ENCODE data around the gene SAMD3.
"Not testable (repeated sequence)": the region's sequence is repeated elsewhere in the genome, so short reads cannot be mapped to it uniquely, and the experiment has no call there.

SAMD3 gene, protein sequence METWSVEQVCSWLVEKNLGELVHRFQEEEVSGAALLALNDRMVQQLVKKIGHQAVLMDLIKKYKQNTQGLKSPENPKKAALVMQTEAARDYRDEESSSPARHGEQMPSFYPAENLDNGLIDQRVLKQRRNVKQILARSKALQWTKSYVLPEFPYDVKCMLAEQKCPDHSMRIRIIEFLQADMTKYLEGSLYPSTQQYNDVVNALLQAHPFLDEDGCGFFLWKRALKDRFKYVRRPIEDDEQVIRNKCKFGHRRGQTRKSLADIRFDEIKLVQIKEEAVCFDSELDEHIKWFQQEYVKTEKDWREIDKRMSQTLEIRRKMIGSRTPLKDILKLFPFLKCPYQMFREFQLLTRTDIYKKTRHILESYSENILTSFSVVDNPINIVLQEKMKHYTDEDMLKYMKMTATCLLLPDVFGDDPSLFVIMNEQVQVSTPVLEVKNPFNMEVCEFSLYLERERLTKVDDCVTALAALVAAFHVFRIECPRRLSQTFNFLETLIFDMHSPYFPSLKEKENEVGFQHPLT

GRCh38 chr6:130222775-130223174, at the start of gene SAMD3:
SAMD3 (minus strand) TSS chr6:130222951; CDS start chr6:130215273, 7,678 bp downstream.
- DNase-seq, result no peak

DNA sequence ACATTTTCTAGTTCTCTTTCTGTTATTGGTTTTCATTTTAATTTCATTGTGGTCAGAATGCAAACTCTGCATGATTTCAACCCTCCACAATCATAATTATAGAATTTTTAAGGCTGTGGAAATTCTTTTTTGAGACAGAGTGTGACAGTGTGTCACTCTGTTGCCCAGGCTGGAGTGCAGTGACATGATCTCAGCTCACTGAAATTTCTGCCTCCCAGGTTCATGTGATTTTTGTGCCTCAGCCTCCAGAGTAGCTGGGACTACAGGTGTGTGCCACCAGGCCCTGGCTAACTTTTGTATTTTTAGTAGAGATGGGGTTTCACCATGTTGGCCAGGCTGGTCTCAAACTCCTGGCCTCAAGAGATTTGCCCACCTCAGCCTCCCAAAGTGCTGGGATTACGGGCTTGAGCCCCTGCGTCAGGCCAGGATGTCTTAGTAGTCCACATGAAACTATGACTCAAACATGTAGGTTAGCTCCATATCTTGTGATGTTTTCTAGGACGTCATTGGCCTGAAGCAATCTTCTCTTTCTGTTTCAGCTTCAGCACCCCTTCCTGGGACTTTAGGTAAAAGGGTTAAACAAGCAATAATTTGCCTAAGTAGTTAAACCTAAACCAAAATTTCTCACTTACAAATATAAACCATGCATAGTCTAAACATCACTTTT, 47.4 kb upstream of the SAMD3 start:
- DNase-seq, result no peak

DNA sequence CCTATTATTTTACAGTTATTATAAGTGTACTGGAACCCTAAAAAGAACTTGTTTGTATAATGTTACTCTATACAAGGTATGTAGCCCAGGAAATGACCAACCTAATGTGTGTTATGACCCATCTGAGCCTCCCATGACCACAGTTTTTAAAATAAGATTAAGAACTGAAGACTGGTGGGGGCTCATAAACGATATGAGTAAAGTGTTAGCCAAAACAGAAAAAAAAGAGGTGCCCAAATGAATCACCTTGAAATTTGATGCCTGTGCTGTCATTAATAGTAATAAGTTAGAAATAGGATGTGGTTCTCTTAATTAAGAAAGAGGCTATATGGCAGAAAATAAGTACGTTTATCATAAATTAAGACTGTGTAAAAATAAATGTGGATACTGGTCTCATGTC, 42.8 kb upstream of the SAMD3 start:
- not testable (repeated sequence) for DNase-seq

GRCh38 chr6:130262008-130262407, 39.3 kb upstream of the SAMD3 start:
- DNase-seq, result no peak

GRCh38 chr6:130261558-130261957, 38.8 kb upstream of the SAMD3 start:
- DNase-seq, result not testable (repeated sequence)

DNA sequence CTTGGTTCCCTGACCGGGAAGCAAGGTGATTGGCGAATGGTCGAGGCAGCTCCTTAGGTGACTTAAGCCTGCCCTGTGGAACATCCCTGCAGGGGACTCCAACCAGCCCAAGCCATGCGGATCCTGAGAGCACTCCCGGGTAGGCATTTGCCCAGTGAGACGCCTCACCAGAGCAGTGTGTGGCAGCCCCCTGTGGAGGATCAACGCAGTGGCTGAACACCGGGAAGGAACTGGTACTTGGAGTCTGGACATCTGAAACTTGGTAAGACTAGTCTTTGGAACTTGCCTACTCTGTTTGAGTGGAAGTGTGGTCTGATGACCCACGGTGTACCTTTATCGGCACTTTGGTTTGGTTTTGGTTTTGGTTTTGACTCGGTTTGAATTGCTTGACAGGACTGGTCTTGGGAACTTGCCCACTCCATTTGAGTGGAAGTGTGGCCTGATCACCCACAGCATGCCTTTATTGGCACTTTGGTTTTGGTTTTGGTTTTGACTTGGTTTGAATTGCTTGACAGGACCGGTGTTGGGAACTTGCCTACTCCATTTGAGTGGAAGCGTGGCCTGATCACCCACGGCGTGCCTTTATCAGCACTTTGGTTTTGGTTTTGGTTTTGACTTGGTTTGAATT, 38.0 kb upstream of the SAMD3 start:
- not testable (repeated sequence) for DNase-seq

GRCh38 chr6:130260050-130260462, 37.3 kb upstream of the SAMD3 start:
- not testable (repeated sequence) for DNase-seq

DNA sequence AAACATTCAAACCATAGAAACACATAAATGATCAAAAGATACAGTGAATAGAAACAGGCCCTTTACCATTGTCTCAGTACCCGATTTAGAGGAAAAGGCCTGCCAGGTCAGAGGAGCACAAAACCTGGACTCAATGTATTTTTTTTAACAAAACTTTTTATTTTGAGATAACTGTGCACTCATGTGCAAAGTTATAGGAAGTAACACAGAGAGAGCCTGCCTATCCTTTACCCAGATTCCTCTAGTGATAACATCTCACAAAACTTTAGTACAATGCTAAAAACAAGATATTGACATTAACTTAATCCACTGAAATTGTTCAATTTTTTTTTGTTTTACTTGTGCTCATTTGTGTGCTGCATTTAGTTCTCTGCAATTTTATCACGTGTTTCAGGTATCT, 36.8 kb upstream of the SAMD3 start:
- no peak for DNase-seq

DNA sequence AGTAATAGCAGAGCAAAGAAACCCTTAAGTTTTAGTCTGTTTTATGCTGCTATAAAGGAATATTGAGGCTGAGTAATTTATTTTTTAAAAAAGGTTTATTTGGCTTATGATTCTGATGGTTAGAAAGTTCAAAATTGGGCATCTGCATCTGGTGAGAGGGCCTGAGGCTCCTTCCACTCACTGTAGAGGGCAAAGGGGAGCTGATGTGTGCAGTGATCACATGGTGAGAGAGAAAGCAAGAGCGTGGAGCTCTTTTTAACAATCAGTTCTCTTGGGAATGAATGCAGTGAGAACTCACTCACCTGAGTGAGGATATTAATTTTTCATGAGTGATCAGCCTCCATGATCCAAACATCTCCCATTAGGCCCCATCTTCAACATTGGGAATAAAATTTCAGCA, 36.4 kb upstream of the SAMD3 start:
- DNase-seq, result no peak

GRCh38 chr6:130252527-130253237, 29.9 kb upstream of the SAMD3 start:
- no peak for DNase-seq

- no peak for DNase-seq
Observed at GRCh38 chr6:130245267-130245666, 22.5 kb upstream of the SAMD3 start.

- no peak for DNase-seq
Observed at GRCh38 chr6:130244728-130245127, 22.0 kb upstream of the SAMD3 start.

GRCh38 chr6:130240232-130240631, 17.5 kb upstream of the SAMD3 start:
- no peak for DNase-seq

- no peak for DNase-seq
Observed at GRCh38 chr6:130239755-130240154, 17.0 kb upstream of the SAMD3 start.

GRCh38 chr6:130233330-130233729, 10.6 kb upstream of the SAMD3 start:
- no peak for DNase-seq

DNA sequence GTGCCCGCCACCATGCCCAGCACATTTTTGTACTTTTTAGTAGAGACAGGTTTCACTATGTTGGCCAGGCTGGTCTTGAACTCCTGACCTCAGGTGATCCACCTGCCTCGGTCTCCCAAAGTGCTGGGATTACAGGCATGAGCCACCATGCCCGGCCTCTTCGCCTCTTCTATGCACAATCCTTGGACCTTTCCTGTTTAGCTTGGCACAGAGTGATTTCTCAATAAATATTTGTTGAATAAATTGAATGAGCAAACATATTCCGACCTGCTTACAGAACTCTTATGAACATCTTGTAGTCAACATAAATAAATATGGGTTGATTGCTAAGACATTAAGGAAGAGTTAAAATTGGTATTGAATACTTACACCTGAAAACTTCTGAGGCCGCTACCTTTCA, 7.8 kb upstream of the SAMD3 start:
- DNase-seq, result not testable (repeated sequence)

GRCh38 chr6:130229645-130230044, 6.9 kb upstream of the SAMD3 start:
- DNase-seq, result no peak

GRCh38 chr6:130223508-130223907, 757 bp upstream of the SAMD3 start:
- no peak for DNase-seq

GRCh38 chr6:130218134-130218533, 4.6 kb downstream of the SAMD3 start:
- DNase-seq, result no peak

DNA sequence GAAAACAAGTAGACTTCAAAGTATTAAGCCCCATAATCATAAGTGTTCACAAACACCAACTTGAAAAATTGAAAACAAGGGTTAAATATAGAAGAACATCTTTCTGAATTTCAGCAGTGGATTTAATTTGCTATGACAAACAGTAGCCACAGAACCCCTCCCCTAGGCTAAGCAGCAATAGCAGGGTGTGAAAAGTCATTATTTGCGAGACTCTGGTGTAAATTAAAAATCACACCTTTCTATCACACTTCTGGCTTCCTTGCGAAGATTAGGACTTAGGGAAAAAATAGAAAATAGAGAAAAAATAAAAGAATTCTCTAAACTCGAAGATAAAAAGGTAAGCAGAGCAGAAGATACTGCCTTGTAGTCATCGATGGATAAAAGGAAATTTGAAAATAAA, 6.1 kb downstream of the SAMD3 start:
- no peak for DNase-seq

- no peak for DNase-seq
Observed at GRCh38 chr6:130215526-130215925, 7.2 kb downstream of the SAMD3 start.

DNA sequence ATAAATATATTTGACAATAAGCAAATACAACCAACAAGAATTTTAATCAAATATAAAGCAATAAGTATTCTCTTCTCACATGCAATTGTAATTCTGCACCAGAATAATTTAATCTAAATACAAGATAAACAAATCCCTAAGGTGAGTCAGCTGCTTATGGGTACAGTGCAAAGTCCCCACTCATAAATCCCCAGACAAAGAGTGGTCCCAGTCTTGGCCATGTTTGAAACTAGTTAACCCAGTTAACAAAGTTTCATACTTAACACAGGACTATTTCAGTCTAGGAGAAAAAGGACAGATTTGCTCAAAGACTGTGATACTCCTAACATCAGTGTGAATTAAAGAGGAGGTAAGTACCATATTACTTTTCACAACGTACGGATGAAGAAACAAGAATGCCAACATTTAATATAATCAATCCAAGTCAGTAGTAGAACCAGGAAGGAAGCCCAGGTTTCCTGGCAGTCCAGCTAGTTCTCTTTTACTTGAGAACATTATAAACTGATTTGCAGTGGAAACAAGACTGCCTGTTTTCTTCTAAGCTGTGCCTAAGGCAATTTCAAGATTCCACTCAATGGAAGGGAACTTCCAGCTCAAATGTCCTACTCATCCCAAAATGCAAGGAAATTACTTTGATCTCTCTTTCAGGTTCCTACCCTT, 10.4 kb downstream of the SAMD3 start:
- no peak for DNase-seq

All from T1000 (cell line).